Dendritic cell treated with granulocyte-macrophage colony-stimulating factor and Interleukin-4, amounts not matched to agents 40 ng/mL and 50 ng/mL, for 4 days (primary cell): ENCODE measurements around the gene HDAC8.
A peak's percentile ranks its signal among the peaks of the same experiment; 100 is the strongest.

ENCODE experiments used
- H3K27ac Mint-ChIP-seq: one replicate; pipeline ENCODE4 v1.8.0; 2022; ENCODE audit warnings: mild to moderate bottlenecking, mixed read lengths
- H3K27me3 Mint-ChIP-seq: one replicate; pipeline ENCODE4 v1.8.0; 2022; ENCODE audit warnings: mild to moderate bottlenecking, mixed read lengths
- H3K36me3 Mint-ChIP-seq: one replicate; pipeline ENCODE4 v1.8.0; 2022; ENCODE audit warnings: low read depth, mixed read lengths
- H3K4me1 Mint-ChIP-seq: one replicate; pipeline ENCODE4 v1.8.0; 2022; ENCODE audit warnings: low read depth, mixed read lengths
- H3K4me3 Mint-ChIP-seq: one replicate; pipeline ENCODE4 v1.8.0; 2022; ENCODE audit warnings: mild to moderate bottlenecking, moderate library complexity, mixed read lengths
- H3K9me3 Mint-ChIP-seq: one replicate; pipeline ENCODE4 v1.8.0; 2022; ENCODE audit warnings: mixed read lengths
- intact Hi-C: fragments of 100-400 bp; cut with micrococcal nuclease; formaldehyde crosslinking; loops from one replicate; pipeline ENCODE4 v1.15.0; 2022

Gene HDAC8

GRCh38 chrX:72306085-72306801 lies 266.4 kb downstream of the HDAC8 start:
- Mint-ChIP-seq H3K27me3 (peaks cover 79% of the 10 kb centered on the region), H3K36me3 (no peaks in the 10 kb centered on the region), H3K4me3 (peak overlapping the region; percentile 81)

GRCh38 chrX:72305286-72306084 lies 267.2 kb downstream of the HDAC8 start, which contains the start of gene CITED1:
CITED1 (minus strand) TSS chrX:72305914; CDS start chrX:72302869, 3,045 bp downstream.
- no peaks in the 10 kb centered on the region for H3K9me3 Mint-ChIP-seq
- intact Hi-C loops: no loop called here
- H3K4me3 Mint-ChIP-seq: peak within 1 kb of the TSS; percentile 81
- H3K4me1 Mint-ChIP-seq: peaks cover 31% of the 10 kb centered on the region
- H3K27me3 Mint-ChIP-seq: peaks cover 84% of the 10 kb centered on the region
- H3K36me3 Mint-ChIP-seq: no peaks in the 10 kb centered on the region
- peak within 1 kb of the TSS; percentile 34 for H3K27ac Mint-ChIP-seq

More at GRCh38 chrX:72306085-72306801, 266.4 kb downstream of the HDAC8 start:
- Mint-ChIP-seq H3K9me3 (no peaks in the 10 kb centered on the region), H3K27ac (no peak overlapping the region), H3K4me1 (peaks cover 31% of the 10 kb centered on the region)
- intact Hi-C loops: no loop called here

GRCh38 chrX:72304877-72305276 lies 267.8 kb downstream of the HDAC8 start:
- intact Hi-C loops: no loop called here

GRCh38 chrX:72301781-72302180 lies 270.9 kb downstream of the HDAC8 start:
- H3K36me3 Mint-ChIP-seq: no peaks in the 10 kb centered on the region
- H3K4me3 Mint-ChIP-seq: no peak overlapping the region
- H3K27me3 Mint-ChIP-seq: peaks cover 75% of the 10 kb centered on the region
- H3K27ac Mint-ChIP-seq: no peak overlapping the region
- intact Hi-C loops: no loop called here
- no peaks in the 10 kb centered on the region for H3K9me3 Mint-ChIP-seq
- H3K4me1 Mint-ChIP-seq: peaks cover 16% of the 10 kb centered on the region

More at GRCh38 chrX:72304877-72305276, 267.8 kb downstream of the HDAC8 start:
- H3K4me1 Mint-ChIP-seq: peaks cover 31% of the 10 kb centered on the region
- H3K27me3 Mint-ChIP-seq: peaks cover 87% of the 10 kb centered on the region
- peak overlapping the region; percentile 78 for H3K4me3 Mint-ChIP-seq
- no peaks in the 10 kb centered on the region for H3K36me3 Mint-ChIP-seq
- no peaks in the 10 kb centered on the region for H3K9me3 Mint-ChIP-seq
- no peak overlapping the region for H3K27ac Mint-ChIP-seq

- H3K9me3 Mint-ChIP-seq: no peaks in the 10 kb centered on the region
- intact Hi-C loops: loop anchor here (5.0 kb wide), 1 partner anchor 242 kb away; no protein-coding TSS in a partner anchor
- no peak overlapping the region for H3K27ac Mint-ChIP-seq
- H3K4me1 Mint-ChIP-seq: peaks cover 9% of the 10 kb centered on the region
- H3K27me3 Mint-ChIP-seq: peaks cover 72% of the 10 kb centered on the region
- no peak overlapping the region for H3K4me3 Mint-ChIP-seq
- no peaks in the 10 kb centered on the region for H3K36me3 Mint-ChIP-seq
These were observed 272.6 kb downstream of the HDAC8 start for GRCh38 chrX:72299891-72300630.

GRCh38 chrX:72297953-72298730 lies 274.5 kb downstream of the HDAC8 start:
- Mint-ChIP-seq H3K9me3 (no peaks in the 10 kb centered on the region), H3K27me3 (peaks cover 56% of the 10 kb centered on the region), H3K4me1 (no peaks in the 10 kb centered on the region), H3K36me3 (no peaks in the 10 kb centered on the region), H3K4me3 (no peak overlapping the region), H3K27ac (no peak overlapping the region)
- intact Hi-C loops: loop anchor here (5.0 kb wide), 1 partner anchor 244 kb away; no protein-coding TSS in a partner anchor

- intact Hi-C loops: loop anchor here (5.0 kb wide), 1 partner anchor 245 kb away; no protein-coding TSS in a partner anchor
- H3K4me3 Mint-ChIP-seq: no peak overlapping the region
- no peak overlapping the region for H3K27ac Mint-ChIP-seq
- peaks cover 48% of the 10 kb centered on the region for H3K27me3 Mint-ChIP-seq
- no peaks in the 10 kb centered on the region for H3K36me3 Mint-ChIP-seq
- H3K9me3 Mint-ChIP-seq: no peaks in the 10 kb centered on the region
- no peaks in the 10 kb centered on the region for H3K4me1 Mint-ChIP-seq
These were observed 275.7 kb downstream of the HDAC8 start for GRCh38 chrX:72296991-72297390.

- no peak overlapping the region for H3K27ac Mint-ChIP-seq
- no peaks in the 10 kb centered on the region for H3K4me1 Mint-ChIP-seq
- H3K27me3 Mint-ChIP-seq: peaks cover 37% of the 10 kb centered on the region
- H3K36me3 Mint-ChIP-seq: no peaks in the 10 kb centered on the region
- intact Hi-C loops: loop anchor here (5.0 kb wide), 1 partner anchor 247 kb away; no protein-coding TSS in a partner anchor
- no peaks in the 10 kb centered on the region for H3K9me3 Mint-ChIP-seq
- no peak overlapping the region for H3K4me3 Mint-ChIP-seq
These were observed 276.9 kb downstream of the HDAC8 start for GRCh38 chrX:72295745-72296144.

GRCh38 chrX:72294497-72294896 lies 278.1 kb downstream of the HDAC8 start:
- H3K4me1 Mint-ChIP-seq: no peaks in the 10 kb centered on the region
- peaks cover 29% of the 10 kb centered on the region for H3K27me3 Mint-ChIP-seq
- H3K27ac Mint-ChIP-seq: no peak overlapping the region
- intact Hi-C loops: no loop called here
- H3K9me3 Mint-ChIP-seq: no peaks in the 10 kb centered on the region
- no peak overlapping the region for H3K4me3 Mint-ChIP-seq
- no peaks in the 10 kb centered on the region for H3K36me3 Mint-ChIP-seq

GRCh38 chrX:72282302-72282701 lies 290.3 kb downstream of the HDAC8 start:
- Mint-ChIP-seq H3K4me1 (no peaks in the 10 kb centered on the region), H3K4me3 (no peak overlapping the region), H3K36me3 (no peaks in the 10 kb centered on the region), H3K27ac (no peak overlapping the region), H3K27me3 (peaks cover 19% of the 10 kb centered on the region), H3K9me3 (no peaks in the 10 kb centered on the region)
- intact Hi-C loops: no loop called here

GRCh38 chrX:72280321-72280845 lies 292.3 kb downstream of the HDAC8 start:
- peaks cover 19% of the 10 kb centered on the region for H3K27me3 Mint-ChIP-seq
- H3K27ac Mint-ChIP-seq: no peak overlapping the region
- H3K9me3 Mint-ChIP-seq: no peaks in the 10 kb centered on the region
- H3K4me3 Mint-ChIP-seq: no peak overlapping the region
- peaks cover 14% of the 10 kb centered on the region for H3K36me3 Mint-ChIP-seq
- no peaks in the 10 kb centered on the region for H3K4me1 Mint-ChIP-seq
- intact Hi-C loops: no loop called here
